DND-41 (cell line): Measurements from ENCODE around the gene CCT4.
A peak's percentile ranks its signal among the peaks of the same experiment; 100 is the strongest.

Source experiments
- CTCF ChIP-seq: IDR thresholded peaks from 2 replicates; pipeline ENCODE4 v1.5.1; 2012; ENCODE audit warnings: borderline replicate concordance, low read length, moderate library complexity, mild to moderate bottlenecking; ENCODE audit not compliant: poor library complexity, severe bottlenecking; ENCODE audit errors: extremely low read depth
- EZH2 ChIP-seq: IDR thresholded peaks from 3 replicates; pipeline ENCODE4 v1.6.1; 2012; ENCODE audit warnings: borderline replicate concordance, low read depth, mild to moderate bottlenecking, moderate library complexity, low read length, inconsistent platforms; ENCODE audit not compliant: severe bottlenecking

GRCh38 chr2:61898810-61899209, 10.4 kb upstream of the CCT4 start:
- TF ChIP-seq EZH2 = no peak
- peak; percentile 56 for TF ChIP-seq CTCF
